Stimulated activated CD8-positive, alpha-beta memory T cell treated with anti-CD3 and anti-CD28 coated beads, Interleukin-15, amount 100 ng/mL, for 4 hours (primary cell): Measurements from ENCODE around the gene PLEKHG3.

Experiments used
- DNase-seq, 2 donors: peaks; one replicate each; pipeline ENCODE4 v3.0.0-alpha.2; 2020; ENCODE audit warnings: low read depth in 2 of 2

Gene PLEKHG3

GRCh38 chr14:64784006-64784405, 79.8 kb downstream of the PLEKHG3 start:
- DNase-seq = no peak

- DNase-seq = no peak
These were observed 82.3 kb downstream of the PLEKHG3 start for GRCh38 chr14:64786296-64787149.

GRCh38 chr14:64787619-64788018, 83.4 kb downstream of the PLEKHG3 start:
- no peak for DNase-seq

- no peak for DNase-seq
These were observed 84.5 kb downstream of the PLEKHG3 start for GRCh38 chr14:64788706-64789105.

- no peak for DNase-seq
These were observed 85.5 kb downstream of the PLEKHG3 start for GRCh38 chr14:64789696-64790095.

- DNase-seq = no peak
These were observed 86.3 kb downstream of the PLEKHG3 start for GRCh38 chr14:64790478-64790877.

GRCh38 chr14:64792231-64792630, 88.0 kb downstream of the PLEKHG3 start:
- no peak for DNase-seq

GRCh38 chr14:64792871-64793560, 88.8 kb downstream of the PLEKHG3 start:
- no peak for DNase-seq

GRCh38 chr14:64795211-64795610, 91.0 kb downstream of the PLEKHG3 start:
- no peak for DNase-seq

GRCh38 chr14:64795921-64796320, 91.7 kb downstream of the PLEKHG3 start:
- DNase-seq = no peak

- DNase-seq = no peak
These were observed 92.1 kb downstream of the PLEKHG3 start for GRCh38 chr14:64796369-64796768.

- no peak for DNase-seq
These were observed 95.3 kb downstream of the PLEKHG3 start for GRCh38 chr14:64799555-64799954.
